Breast epithelium (tissue), 4 donors: ENCODE measurements around the gene AMIGO2. TPM values are rescaled to one million over a fixed set of nuclear protein-coding genes. Genes with fewer than 3 reads are reported as not detected.

Source experiments
- DNase-seq, 2 donors: peaks; one replicate each; pipeline ENCODE4 v3.0.0-alpha.2; 2019; ENCODE audit warnings: low spot score in 2 of 2
- H3K27ac ChIP-seq, 2 donors: fragments of 200-600 bp; sonication (generic) in 1 of 2; one replicate each; pipeline ENCODE4 v1.5.1; 2016 to 2019; ENCODE audit warnings: mild to moderate bottlenecking in 1 of 2
- H3K27me3 ChIP-seq, 2 donors: fragments of 200-600 bp; sonication (generic) in 1 of 2; one replicate each; pipeline versions ENCODE4 v1.5.1 to v1.6.0; 2017 to 2019; ENCODE audit warnings: control low read depth in 1 of 2, mild to moderate bottlenecking in 1 of 2
- H3K36me3 ChIP-seq: fragments of 200-600 bp; one replicate; pipeline ENCODE4 v1.5.1; 2019
- H3K4me1 ChIP-seq, 2 donors: fragments of 200-600 bp; sonication (generic); one replicate each; pipeline ENCODE4 v1.5.1; 2016 to 2019; ENCODE audit warnings: control low read depth in 1 of 2
- H3K4me3 ChIP-seq, 3 donors: fragments of 200-600 bp; sonication (generic); 1 replicate in 2 of 3; 2 replicates in 1 of 3; pipeline ENCODE4 v1.5.1; 2016 to 2019; ENCODE audit warnings: mild to moderate bottlenecking in 3 of 3, moderate library complexity in 2 of 3
- H3K9me3 ChIP-seq, 2 donors: fragments of 200-600 bp; sonication (generic) in 1 of 2; one replicate each; pipeline ENCODE4 v1.5.1; 2016 to 2019; ENCODE audit warnings: control low read depth in 1 of 2
- POLR2A ChIP-seq: fragments of 450-650 bp; IDR thresholded peaks from one replicate; pipeline ENCODE4 v1.6.1; 2016; ENCODE audit warnings: antibody characterized with exemption, mild to moderate bottlenecking, moderate library complexity
- POLR2AphosphoS5 ChIP-seq, 3 donors: sonication (generic); formaldehyde crosslinking; IDR thresholded peaks; one replicate each; pipeline ENCODE4 v1.6.1; 2017; ENCODE audit warnings: antibody characterized with exemption in 3 of 3
- intact Hi-C: fragments of 100-400 bp; cut with DNase I; formaldehyde crosslinking; loops from one replicate; pipeline ENCODE4 v1.15.1; 2023; ENCODE audit warnings: low total_unique reads
- total RNA-seq, 3 donors: library from RNA; depleted of rRNA; stranded (reverse); fragments of >200 nt; gene quantifications; one replicate each; pipeline ENCODE4 v1.1.0, GENCODE V29; 2016
- TF ChIP-seq, protein P1 (sequence below), 3 donors: fragments of 450-650 bp; IDR thresholded peaks; one replicate each; pipeline ENCODE4 v1.5.1; 2016 to 2017; ENCODE audit warnings: antibody characterized with exemption in 3 of 3, mild to moderate bottlenecking in 3 of 3, moderate library complexity in 3 of 3

AMIGO2 gene
- total RNA-seq, 3 donors from 2014 or later: 6.7 to 57.7 (median 28.2) TPM

DNA sequence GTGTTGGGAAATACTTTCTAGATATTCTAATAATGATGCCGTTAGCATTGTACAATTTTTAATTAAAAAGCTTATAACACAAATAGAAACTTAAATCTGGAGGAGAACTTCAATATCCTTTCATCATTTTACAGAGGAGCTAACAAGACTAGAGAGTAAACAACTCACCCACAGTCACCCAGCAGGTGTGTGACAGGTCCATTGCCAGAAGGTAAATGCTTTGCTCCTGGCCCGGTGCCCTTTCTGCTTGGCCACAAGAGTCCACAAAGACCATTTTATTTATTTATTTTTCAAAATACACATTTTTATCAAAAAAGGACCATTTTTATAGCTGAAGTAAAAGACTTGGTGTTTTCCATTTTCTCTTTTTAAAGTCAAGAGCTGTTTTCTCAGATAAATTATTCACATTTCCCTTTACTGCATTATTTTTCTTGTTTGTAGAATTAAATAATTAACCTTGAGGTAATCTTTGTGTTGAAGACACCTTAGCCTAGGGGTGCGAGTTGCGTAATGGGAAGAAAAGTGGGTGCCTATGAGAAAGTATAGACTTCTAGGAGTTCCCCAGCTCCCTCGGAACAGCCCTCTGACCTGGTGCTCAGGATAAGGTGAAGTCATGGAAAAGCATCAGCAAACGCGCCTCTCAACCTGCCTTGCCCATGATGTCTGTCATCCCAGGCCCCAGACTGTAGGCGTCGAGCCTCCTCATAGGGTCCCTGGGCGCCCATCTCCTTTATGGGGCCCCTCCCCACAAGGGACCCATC is 26.3 kb upstream of the AMIGO2 start:
- Histone ChIP-seq H3K27ac (peak overlapping the region in 1 of 2 donors; percentile 21), H3K36me3 (no peaks in the 10 kb centered on the region), H3K27me3 (no peaks in the 10 kb centered on the region), H3K4me1 (no peaks in the 10 kb centered on the region), H3K4me3 (no peak overlapping the region), H3K9me3 (no peaks in the 10 kb centered on the region)
- intact Hi-C loops: no loop called here
- TF ChIP-seq POLR2A (no peak), POLR2AphosphoS5 (IDR thresholded peaks at IDR 0.05) (no peak)
- TF ChIP-seq, protein P1, sequence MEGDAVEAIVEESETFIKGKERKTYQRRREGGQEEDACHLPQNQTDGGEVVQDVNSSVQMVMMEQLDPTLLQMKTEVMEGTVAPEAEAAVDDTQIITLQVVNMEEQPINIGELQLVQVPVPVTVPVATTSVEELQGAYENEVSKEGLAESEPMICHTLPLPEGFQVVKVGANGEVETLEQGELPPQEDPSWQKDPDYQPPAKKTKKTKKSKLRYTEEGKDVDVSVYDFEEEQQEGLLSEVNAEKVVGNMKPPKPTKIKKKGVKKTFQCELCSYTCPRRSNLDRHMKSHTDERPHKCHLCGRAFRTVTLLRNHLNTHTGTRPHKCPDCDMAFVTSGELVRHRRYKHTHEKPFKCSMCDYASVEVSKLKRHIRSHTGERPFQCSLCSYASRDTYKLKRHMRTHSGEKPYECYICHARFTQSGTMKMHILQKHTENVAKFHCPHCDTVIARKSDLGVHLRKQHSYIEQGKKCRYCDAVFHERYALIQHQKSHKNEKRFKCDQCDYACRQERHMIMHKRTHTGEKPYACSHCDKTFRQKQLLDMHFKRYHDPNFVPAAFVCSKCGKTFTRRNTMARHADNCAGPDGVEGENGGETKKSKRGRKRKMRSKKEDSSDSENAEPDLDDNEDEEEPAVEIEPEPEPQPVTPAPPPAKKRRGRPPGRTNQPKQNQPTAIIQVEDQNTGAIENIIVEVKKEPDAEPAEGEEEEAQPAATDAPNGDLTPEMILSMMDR (IDR thresholded peaks at IDR 0.05): no peak
- DNase-seq: peak; percentile 78 to 82

DNA sequence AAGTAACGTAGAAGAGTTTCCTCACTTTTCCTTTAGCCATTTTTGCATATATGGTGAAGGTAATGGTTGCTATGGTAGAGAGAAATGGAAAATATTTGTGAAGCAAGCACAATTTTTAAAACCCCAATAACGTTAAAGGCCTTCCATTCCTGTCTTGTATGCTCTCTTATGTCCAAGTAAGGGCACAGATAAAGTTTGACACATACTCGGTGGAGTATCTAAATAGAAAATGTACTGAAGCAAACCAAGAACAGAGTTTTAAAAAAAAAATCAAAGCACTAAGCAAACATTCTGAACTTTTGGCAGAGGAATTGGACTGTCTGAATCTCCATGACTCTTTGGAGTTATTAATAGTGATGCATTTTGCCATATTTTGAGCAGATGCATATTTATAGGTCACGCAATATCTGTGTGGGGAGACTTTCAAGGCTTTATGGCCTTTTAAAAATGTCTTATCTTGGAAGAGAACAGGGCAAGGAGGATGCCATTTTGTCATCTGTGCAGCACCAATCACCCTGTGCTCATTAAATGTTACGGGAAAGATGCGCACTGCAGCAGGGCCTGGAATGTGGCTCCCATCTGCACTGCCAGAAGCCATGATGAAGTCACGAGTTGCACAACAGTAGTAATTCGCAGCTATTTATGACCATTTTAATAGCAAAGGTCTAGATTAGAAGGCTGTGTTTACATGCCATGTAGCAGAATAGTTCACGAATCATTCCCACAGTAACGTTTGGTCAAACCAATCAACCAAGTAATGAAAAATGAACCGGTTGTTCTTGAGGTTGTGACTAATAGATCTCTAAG is 23.3 kb upstream of the AMIGO2 start:
- intact Hi-C loops: no loop called here
- no peak for DNase-seq
- Histone ChIP-seq H3K27ac (no peak overlapping the region), H3K9me3 (no peaks in the 10 kb centered on the region), H3K36me3 (no peaks in the 10 kb centered on the region), H3K4me1 (no peaks in the 10 kb centered on the region), H3K27me3 (no peaks in the 10 kb centered on the region), H3K4me3 (no peak overlapping the region)
- TF ChIP-seq POLR2AphosphoS5 (IDR thresholded peaks at IDR 0.05): peak in 2 of 3 donors; percentile 14 to 21
- TF ChIP-seq, protein P1 (IDR thresholded peaks at IDR 0.05): no peak

DNA sequence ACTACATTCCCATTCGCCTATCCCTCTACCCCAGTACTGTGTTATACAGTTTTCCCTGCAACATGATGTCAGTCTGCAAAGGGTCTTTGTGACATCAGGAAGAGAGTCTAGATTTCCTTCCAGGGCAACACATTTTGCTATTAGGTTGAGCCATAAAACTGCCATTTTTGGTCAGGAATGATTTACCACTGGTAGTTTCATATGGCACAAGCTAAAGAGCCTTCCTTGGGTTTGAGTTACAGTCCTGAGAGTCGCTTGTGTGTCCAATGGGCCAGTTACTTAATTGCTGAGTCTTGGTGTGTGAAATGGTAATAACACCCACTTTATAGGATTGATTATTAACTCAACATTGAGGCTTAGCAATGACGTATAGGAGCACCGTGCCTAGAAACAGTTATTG is 22.6 kb upstream of the AMIGO2 start:
- Histone ChIP-seq H3K9me3 (no peaks in the 10 kb centered on the region), H3K27ac (no peak overlapping the region), H3K4me1 (peaks cover 0 to under 1% of the 10 kb centered on the region in 2 donors), H3K36me3 (no peaks in the 10 kb centered on the region), H3K4me3 (no peak overlapping the region), H3K27me3 (no peaks in the 10 kb centered on the region)
- intact Hi-C loops: no loop called here
- no peak for DNase-seq
- TF ChIP-seq POLR2AphosphoS5 (IDR thresholded peaks at IDR 0.05) (no peak), POLR2A (no peak)
- TF ChIP-seq, protein P1 (IDR thresholded peaks at IDR 0.05): no peak

DNA sequence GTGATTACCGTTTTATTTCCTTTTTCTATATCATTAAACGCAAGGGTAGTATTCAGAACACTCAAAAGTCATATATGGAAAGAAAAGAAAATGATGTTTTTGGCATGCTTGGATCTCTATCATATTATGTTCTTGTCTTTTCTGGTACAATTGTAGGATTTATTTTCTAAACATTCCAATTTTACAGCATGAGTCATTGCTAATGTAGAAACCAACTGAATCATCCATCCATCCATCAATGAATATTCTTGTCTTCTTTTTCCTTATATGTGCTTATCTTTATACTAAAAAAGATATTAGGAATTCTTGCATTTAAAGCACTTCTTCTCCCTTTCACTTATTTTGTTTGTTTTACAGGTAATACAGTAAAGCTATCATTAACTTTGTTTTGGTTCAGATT is 20.4 kb upstream of the AMIGO2 start:
- TF ChIP-seq, protein P1 (IDR thresholded peaks at IDR 0.05): no peak
- TF ChIP-seq POLR2A: no peak
- no peak for TF ChIP-seq POLR2AphosphoS5 (IDR thresholded peaks at IDR 0.05)
- peaks cover 0 to 6% of the 10 kb centered on the region in 2 donors for H3K4me1 ChIP-seq
- no peak overlapping the region for H3K4me3 ChIP-seq
- no peaks in the 10 kb centered on the region for H3K36me3 ChIP-seq
- intact Hi-C loops: no loop called here
- DNase-seq: no peak
- no peaks in the 10 kb centered on the region for H3K9me3 ChIP-seq
- no peak overlapping the region for H3K27ac ChIP-seq
- no peaks in the 10 kb centered on the region for H3K27me3 ChIP-seq

DNA sequence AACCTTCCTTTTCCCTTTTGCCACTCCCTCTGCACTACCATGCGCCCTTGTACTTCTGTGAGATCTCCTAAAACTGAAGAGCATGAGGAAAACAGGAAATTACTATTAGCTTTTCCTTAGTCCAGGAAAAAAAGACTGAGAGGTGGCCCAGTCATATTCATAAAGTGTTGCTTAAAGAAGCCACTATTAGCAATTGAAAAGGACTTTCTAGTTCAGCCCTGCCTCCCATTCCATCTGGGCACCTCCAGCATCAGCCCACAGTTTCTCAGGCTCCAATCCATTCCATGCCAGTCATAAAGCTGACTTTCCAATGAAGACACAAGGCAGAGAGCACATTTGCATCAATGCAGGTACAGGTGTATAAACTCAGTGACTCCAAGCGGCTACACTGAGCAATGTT is 19.9 kb upstream of the AMIGO2 start:
- DNase-seq: no peak
- no peak overlapping the region for H3K27ac ChIP-seq
- TF ChIP-seq, protein P1 (IDR thresholded peaks at IDR 0.05): no peak
- TF ChIP-seq POLR2AphosphoS5 (IDR thresholded peaks at IDR 0.05): no peak
- TF ChIP-seq POLR2A: no peak
- H3K4me3 ChIP-seq: no peak overlapping the region
- no peaks in the 10 kb centered on the region for H3K27me3 ChIP-seq
- H3K4me1 ChIP-seq: peaks cover 0 to 6% of the 10 kb centered on the region in 2 donors
- intact Hi-C loops: no loop called here
- H3K9me3 ChIP-seq: no peaks in the 10 kb centered on the region
- H3K36me3 ChIP-seq: no peaks in the 10 kb centered on the region
